ENCODE measurements around the gene ZNF583. TPM values are rescaled to one million over a fixed set of nuclear protein-coding genes. Genes with fewer than 3 reads are reported as not detected.

Gene ZNF583
- total RNA-seq (1 to 10 TPM; 5.6 to 8.6 (median 7.0) TPM), polyA plus RNA-seq (3.1 TPM)
- long read RNA-seq, donor 1, full-length matches to known transcripts, result 9 of 15 reads
- long read RNA-seq, donor 1, partial matches to known transcripts, result 0 of 15 reads
- long read RNA-seq, donor 1, other reads (novel, unspliced or antisense), result 6 of 15 reads
- long read RNA-seq, donor 2, full-length matches to known transcripts, result 4 of 6 reads
- long read RNA-seq, donor 2, partial matches to known transcripts, result 0 of 6 reads
- long read RNA-seq, donor 2, other reads (novel, unspliced or antisense), result 2 of 6 reads
- long read RNA-seq, donor 3, full-length matches to known transcripts, result 15 of 19 reads
- long read RNA-seq, donor 3, partial matches to known transcripts, result 0 of 19 reads
- long read RNA-seq, donor 3, other reads (novel, unspliced or antisense), result 4 of 19 reads
- long read RNA-seq, donor 4, full-length matches to known transcripts, result 3 of 3 reads
- long read RNA-seq, donor 4, partial matches to known transcripts, result 0 of 3 reads
- long read RNA-seq, donor 4, other reads (novel, unspliced or antisense), result 0 of 3 reads

DNA sequence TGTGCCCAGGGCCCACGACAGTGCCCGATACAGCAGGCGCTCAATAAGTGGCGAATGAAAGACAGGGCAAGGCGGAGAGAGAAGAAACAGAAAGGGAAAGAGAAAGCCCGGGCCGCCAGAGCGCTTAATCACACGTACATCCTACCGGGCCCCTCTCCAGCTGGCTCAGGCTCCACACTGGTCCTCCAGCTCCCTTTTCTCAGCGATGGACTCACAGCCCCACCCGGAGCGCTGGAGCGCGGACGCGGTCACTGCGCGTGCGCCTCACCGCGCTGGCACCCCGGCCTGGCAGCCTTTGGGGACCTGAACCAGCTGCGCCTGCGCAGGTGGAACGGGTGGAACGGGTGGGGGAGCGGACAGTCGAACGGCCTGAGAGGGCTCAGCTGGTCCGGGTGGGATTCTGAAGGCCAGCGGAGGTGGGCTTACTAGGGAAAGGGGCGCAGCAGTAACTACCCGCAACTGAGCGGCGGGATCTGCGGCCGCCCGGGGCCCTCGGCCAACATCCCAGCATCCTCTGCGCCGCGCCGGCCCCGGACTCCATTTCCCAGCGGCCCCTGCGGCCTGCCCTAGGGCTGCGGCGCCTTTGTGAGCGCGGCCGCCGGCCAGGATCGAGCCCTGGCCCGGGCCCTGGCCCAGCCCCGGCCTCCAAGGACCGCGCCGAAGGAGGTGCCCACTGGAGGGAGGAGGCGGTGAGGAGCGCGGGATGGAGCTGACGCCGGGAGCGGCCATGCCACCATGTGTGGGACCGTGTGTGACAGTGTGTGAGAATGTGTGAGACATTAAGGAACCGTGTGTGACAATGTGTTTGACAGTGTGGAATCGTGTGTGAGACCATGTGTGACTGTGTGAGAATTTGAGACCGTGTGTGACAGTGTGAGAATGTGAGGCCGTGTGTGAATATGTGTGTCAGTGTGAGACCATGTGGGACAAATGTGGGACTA lies at the start of gene ZNF583:
Gene ZNF583 (plus strand): TSS at position 569 of the 941 bp plus-strand sequence. CDS start 2,783 bp downstream, outside the sequence.
- under 1% methylated on average over 70 of the region's 70 CpGs for WGBS
- intact Hi-C loops (cut with DNase I), result loop anchor here in 1 of 4 donors (10.0 kb wide), 1 partner anchor 161 kb away; the partner anchor contains the start of gene ZNF470
- DNase-seq (peak; percentile 98 to 99 (median 99)), ATAC-seq (peak; percentile 99)
- peaks cover 9% of the 10 kb centered on the region for H3K4me1 ChIP-seq (ENCODE audit: control insufficient read depth, insufficient read depth, low read length)
- no peaks in the 10 kb centered on the region for H3K27me3 ChIP-seq (ENCODE audit: control insufficient read depth, insufficient read depth)
- no peaks in the 10 kb centered on the region for H3K9me3 ChIP-seq (ENCODE audit: control insufficient read depth, low read length)
- peak within 1 kb of the TSS; percentile 53 for H3K4me3 ChIP-seq (ENCODE audit: low read length)
- H3K27ac ChIP-seq (ENCODE audit: low read length), result peak within 1 kb of the TSS; percentile 80

DNA sequence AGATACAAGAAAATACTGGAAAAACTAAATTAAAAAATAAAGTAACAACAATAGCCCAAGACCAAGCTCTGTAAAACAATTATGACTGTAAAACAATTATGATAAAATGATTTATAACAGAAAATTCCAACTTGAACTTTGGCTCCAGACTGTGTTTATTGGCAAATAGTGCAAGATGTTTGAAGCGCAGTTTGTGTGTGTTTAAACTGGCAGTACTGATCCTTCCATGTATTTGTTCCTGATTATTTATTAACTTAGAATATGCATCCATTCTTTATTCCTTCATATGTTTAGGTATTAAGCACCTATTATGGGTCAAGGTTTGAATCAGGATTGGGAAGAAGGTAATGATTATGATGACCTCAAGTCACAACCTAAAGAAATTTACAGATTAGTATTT lies 48.6 kb upstream of the ZNF583 start:
- Histone ChIP-seq H3K27me3 (ENCODE audit: control insufficient read depth, insufficient read depth) (no peaks in the 10 kb centered on the region), H3K4me3 (ENCODE audit: low read length) (no peak overlapping the region), H3K9me3 (ENCODE audit: control insufficient read depth, low read length) (no peaks in the 10 kb centered on the region), H3K4me1 (ENCODE audit: control insufficient read depth, insufficient read depth, low read length) (no peaks in the 10 kb centered on the region), H3K27ac (ENCODE audit: low read length) (no peak overlapping the region)
- intact Hi-C loops (cut with DNase I), result loop anchor here in 2 of 4 donors (10.0 kb wide), 1 partner anchor 281 kb away; no protein-coding TSS in a partner anchor
- no peak for ATAC-seq
- no peak for DNase-seq
- WGBS, result 91% methylated on average over 1 of the region's 1 CpG

GRCh38 chr19:56356944-56357343 lies 47.2 kb upstream of the ZNF583 start:
- Histone ChIP-seq H3K27me3 (ENCODE audit: control insufficient read depth, insufficient read depth) (no peaks in the 10 kb centered on the region), H3K27ac (ENCODE audit: low read length) (no peak overlapping the region), H3K4me3 (ENCODE audit: low read length) (no peak overlapping the region), H3K4me1 (ENCODE audit: control insufficient read depth, insufficient read depth, low read length) (no peaks in the 10 kb centered on the region), H3K9me3 (ENCODE audit: control insufficient read depth, low read length) (no peaks in the 10 kb centered on the region)
- 68% methylated on average over 2 of the region's 2 CpGs for WGBS
- intact Hi-C loops (cut with DNase I), result loop anchor here in 2 of 4 donors (10.0 kb wide), 1 partner anchor 282 kb away; no protein-coding TSS in a partner anchor
- ATAC-seq (no peak), DNase-seq (no peak)

- DNase-seq, result no peak
- Histone ChIP-seq H3K4me1 (ENCODE audit: control insufficient read depth, insufficient read depth, low read length) (no peaks in the 10 kb centered on the region), H3K27me3 (ENCODE audit: control insufficient read depth, insufficient read depth) (no peaks in the 10 kb centered on the region), H3K4me3 (ENCODE audit: low read length) (no peak overlapping the region), H3K27ac (ENCODE audit: low read length) (no peak overlapping the region), H3K9me3 (ENCODE audit: control insufficient read depth, low read length) (no peaks in the 10 kb centered on the region)
- intact Hi-C loops (cut with DNase I), result no loop called here
- whole genome bisulfite sequencing, result 97% methylated on average over 2 of the region's 2 CpGs
- no peak for ATAC-seq
Measured at GRCh38 chr19:56360841-56361240, 43.3 kb upstream of the ZNF583 start.

- ATAC-seq, result peak; percentile 99 to 100
- Histone ChIP-seq H3K9me3 (ENCODE audit: control insufficient read depth, low read length) (no peaks in the 10 kb centered on the region), H3K4me3 (ENCODE audit: low read length) (peak overlapping the region; percentile 65), H3K27ac (ENCODE audit: low read length) (peak overlapping the region; percentile 86), H3K27me3 (ENCODE audit: control insufficient read depth, insufficient read depth) (no peaks in the 10 kb centered on the region), H3K4me1 (ENCODE audit: control insufficient read depth, insufficient read depth, low read length) (peaks cover 4% of the 10 kb centered on the region)
- WGBS, result 5% methylated on average over 65 of the region's 65 CpGs
- peak; percentile 97 to 99 (median 97) for DNase-seq
- intact Hi-C loops (cut with DNase I), result no loop called here
Measured at GRCh38 chr19:56367829-56368711, 36.1 kb upstream of the ZNF583 start.

DNA sequence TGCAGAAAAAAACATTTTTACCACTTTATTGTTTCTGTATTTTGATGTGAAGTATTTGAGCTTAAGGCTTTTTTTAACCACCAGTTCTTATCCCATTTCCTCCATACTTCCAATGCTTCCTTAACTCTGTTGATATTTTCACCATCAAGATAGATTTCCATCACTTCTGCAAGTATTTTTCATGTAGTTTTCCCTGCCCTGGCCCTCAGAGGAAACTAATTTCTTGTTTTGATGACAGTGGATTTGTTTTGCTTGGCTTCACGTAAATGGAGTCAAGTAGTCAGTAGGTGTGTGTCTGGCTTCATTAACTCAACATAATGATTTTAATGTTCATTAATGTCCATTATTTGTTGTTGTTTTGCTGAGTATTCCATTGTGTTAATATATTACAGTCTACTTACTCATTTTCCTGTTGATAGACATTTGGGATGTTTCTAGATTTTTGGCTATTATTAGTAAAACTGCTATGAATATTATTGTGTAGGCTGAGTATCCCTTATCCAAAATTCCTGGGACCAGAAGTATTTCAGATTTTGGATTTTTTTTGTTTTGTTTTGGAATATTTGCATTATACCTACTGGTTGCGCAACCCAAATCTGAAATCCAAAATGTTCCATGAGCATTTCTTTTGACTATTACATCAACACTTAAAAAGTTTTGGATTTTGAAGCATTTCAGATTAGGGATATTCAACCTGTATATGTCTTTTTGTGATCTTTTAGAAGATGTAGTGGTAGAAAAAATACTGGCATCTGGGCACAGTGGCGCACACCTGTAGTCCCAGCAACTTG lies 34.1 kb upstream of the ZNF583 start:
- Histone ChIP-seq H3K9me3 (ENCODE audit: control insufficient read depth, low read length) (peaks cover 3% of the 10 kb centered on the region), H3K27ac (ENCODE audit: low read length) (no peak overlapping the region), H3K27me3 (ENCODE audit: control insufficient read depth, insufficient read depth) (no peaks in the 10 kb centered on the region), H3K4me1 (ENCODE audit: control insufficient read depth, insufficient read depth, low read length) (peaks cover 4% of the 10 kb centered on the region), H3K4me3 (ENCODE audit: low read length) (no peak overlapping the region)
- ATAC-seq (no peak), DNase-seq (no peak)
- intact Hi-C loops (cut with DNase I), result no loop called here
- 96% methylated on average over 3 of the region's 3 CpGs for WGBS

DNA sequence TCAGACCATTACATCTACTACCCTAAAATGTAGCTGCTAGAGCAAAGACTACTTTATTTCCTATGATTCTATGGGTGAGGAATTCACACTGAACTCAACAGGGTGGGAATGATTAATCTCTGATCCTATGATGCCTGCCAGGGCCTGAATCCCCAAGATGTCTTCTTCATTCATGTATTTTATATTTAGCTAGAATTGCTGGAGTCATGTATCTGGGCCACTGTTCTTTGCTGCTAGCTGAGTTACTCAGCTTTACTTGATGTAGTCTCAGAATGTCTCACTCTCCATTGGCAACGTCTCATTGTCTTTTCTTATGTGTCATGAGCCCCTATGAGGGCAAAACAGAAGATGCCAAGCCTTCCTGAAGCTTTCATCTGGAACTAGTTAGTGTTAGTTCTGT lies 31.9 kb upstream of the ZNF583 start:
- no peaks in the 10 kb centered on the region for H3K27me3 ChIP-seq (ENCODE audit: control insufficient read depth, insufficient read depth)
- peaks cover 4% of the 10 kb centered on the region for H3K4me1 ChIP-seq (ENCODE audit: control insufficient read depth, insufficient read depth, low read length)
- H3K9me3 ChIP-seq (ENCODE audit: control insufficient read depth, low read length), result peaks cover 3% of the 10 kb centered on the region
- WGBS, result 88% methylated on average over 1 of the region's 1 CpG
- DNase-seq (no peak), ATAC-seq (no peak)
- H3K27ac ChIP-seq (ENCODE audit: low read length), result no peak overlapping the region
- intact Hi-C loops (cut with DNase I), result no loop called here
- H3K4me3 ChIP-seq (ENCODE audit: low read length), result no peak overlapping the region

GRCh38 chr19:56377105-56377924 lies 26.8 kb upstream of the ZNF583 start:
- H3K4me3 ChIP-seq (ENCODE audit: low read length), result no peak overlapping the region

More at GRCh38 chr19:56377105-56377924, 26.8 kb upstream of the ZNF583 start:
- DNase-seq, result no peak
- intact Hi-C loops (cut with DNase I), result no loop called here
- Histone ChIP-seq H3K9me3 (ENCODE audit: control insufficient read depth, low read length) (peaks cover 3% of the 10 kb centered on the region), H3K27me3 (ENCODE audit: control insufficient read depth, insufficient read depth) (no peaks in the 10 kb centered on the region), H3K4me1 (ENCODE audit: control insufficient read depth, insufficient read depth, low read length) (no peaks in the 10 kb centered on the region), H3K27ac (ENCODE audit: low read length) (no peak overlapping the region)
- 91% methylated on average over 11 of the region's 11 CpGs for WGBS
- no peak for ATAC-seq

Data from right cardiac atrium (tissue), 5 donors.